Measurements from ENCODE around the gene HGFAC. TPM values are rescaled to one million over a fixed set of nuclear protein-coding genes. Genes with fewer than 3 reads are reported as not detected.

Gene HGFAC
- total RNA-seq, 1 experiment from 2014 or later: 0.20 TPM

DNA sequence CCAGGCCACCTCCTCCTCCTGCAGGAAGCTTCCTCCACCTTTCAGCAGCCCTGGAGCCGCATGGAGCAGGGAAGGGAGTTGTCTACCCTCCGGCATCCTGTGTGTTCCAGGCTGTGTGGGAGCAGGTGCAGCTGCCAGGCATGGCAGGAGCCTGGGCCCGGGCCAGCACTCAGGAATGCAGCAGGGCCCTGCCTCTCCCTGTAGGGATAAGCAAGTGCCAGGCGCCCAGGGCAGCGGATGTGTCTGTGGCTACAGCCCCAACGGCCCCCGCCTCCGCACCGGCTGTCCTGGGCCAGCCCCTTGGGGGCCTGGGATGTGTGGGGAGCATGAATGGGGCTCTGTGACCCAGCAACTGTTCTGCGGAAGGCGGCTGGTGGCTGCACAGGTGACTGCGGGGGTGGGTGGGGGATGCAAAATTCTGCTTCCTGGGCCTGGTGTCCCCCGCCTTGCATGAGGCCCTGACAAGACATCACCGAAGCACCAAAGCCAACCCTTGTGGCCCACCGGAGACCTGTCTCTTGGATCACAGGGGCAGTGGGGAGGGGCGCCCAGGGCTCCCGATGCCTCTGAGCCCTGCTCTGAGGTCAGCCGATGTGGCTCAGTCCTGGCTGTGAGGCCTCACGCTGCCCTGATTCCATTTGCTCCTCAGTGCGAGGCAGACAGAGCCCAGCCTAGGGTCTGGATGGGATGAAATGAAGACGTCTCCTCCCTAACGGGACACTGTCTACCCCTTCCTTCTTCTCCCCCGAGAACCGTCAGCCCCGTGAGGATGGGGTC is 19.9 kb downstream of the HGFAC start (continued):
- TF ChIP-seq, protein P1, sequence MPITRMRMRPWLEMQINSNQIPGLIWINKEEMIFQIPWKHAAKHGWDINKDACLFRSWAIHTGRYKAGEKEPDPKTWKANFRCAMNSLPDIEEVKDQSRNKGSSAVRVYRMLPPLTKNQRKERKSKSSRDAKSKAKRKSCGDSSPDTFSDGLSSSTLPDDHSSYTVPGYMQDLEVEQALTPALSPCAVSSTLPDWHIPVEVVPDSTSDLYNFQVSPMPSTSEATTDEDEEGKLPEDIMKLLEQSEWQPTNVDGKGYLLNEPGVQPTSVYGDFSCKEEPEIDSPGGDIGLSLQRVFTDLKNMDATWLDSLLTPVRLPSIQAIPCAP (CRISPR knock-in tag; IDR thresholded peaks at IDR 0.05): no peak
- no peak for TF ChIP-seq NR1H2 (CRISPR knock-in tag; IDR thresholded peaks at IDR 0.05)
- TF ChIP-seq ZNF317 (CRISPR knock-in tag; IDR thresholded peaks at IDR 0.05; ENCODE audit: borderline replicate concordance, low read depth): no peak
- TF ChIP-seq, protein P2, sequence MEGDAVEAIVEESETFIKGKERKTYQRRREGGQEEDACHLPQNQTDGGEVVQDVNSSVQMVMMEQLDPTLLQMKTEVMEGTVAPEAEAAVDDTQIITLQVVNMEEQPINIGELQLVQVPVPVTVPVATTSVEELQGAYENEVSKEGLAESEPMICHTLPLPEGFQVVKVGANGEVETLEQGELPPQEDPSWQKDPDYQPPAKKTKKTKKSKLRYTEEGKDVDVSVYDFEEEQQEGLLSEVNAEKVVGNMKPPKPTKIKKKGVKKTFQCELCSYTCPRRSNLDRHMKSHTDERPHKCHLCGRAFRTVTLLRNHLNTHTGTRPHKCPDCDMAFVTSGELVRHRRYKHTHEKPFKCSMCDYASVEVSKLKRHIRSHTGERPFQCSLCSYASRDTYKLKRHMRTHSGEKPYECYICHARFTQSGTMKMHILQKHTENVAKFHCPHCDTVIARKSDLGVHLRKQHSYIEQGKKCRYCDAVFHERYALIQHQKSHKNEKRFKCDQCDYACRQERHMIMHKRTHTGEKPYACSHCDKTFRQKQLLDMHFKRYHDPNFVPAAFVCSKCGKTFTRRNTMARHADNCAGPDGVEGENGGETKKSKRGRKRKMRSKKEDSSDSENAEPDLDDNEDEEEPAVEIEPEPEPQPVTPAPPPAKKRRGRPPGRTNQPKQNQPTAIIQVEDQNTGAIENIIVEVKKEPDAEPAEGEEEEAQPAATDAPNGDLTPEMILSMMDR (IDR thresholded peaks at IDR 0.05): no peak
- TF ChIP-seq, protein P3, sequence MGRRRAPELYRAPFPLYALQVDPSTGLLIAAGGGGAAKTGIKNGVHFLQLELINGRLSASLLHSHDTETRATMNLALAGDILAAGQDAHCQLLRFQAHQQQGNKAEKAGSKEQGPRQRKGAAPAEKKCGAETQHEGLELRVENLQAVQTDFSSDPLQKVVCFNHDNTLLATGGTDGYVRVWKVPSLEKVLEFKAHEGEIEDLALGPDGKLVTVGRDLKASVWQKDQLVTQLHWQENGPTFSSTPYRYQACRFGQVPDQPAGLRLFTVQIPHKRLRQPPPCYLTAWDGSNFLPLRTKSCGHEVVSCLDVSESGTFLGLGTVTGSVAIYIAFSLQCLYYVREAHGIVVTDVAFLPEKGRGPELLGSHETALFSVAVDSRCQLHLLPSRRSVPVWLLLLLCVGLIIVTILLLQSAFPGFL (CRISPR knock-in tag; IDR thresholded peaks at IDR 0.05; ENCODE audit: borderline replicate concordance): no peak
- no peak for TF ChIP-seq TEAD1 (CRISPR knock-in tag; IDR thresholded peaks at IDR 0.05)
- TF ChIP-seq, protein P4, sequence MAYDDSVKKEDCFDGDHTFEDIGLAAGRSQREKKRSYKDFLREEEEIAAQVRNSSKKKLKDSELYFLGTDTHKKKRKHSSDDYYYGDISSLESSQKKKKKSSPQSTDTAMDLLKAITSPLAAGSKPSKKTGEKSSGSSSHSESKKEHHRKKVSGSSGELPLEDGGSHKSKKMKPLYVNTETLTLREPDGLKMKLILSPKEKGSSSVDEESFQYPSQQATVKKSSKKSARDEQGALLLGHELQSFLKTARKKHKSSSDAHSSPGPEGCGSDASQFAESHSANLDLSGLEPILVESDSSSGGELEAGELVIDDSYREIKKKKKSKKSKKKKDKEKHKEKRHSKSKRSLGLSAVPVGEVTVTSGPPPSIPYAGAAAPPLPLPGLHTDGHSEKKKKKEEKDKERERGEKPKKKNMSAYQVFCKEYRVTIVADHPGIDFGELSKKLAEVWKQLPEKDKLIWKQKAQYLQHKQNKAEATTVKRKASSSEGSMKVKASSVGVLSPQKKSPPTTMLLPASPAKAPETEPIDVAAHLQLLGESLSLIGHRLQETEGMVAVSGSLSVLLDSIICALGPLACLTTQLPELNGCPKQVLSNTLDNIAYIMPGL (CRISPR knock-in tag; IDR thresholded peaks at IDR 0.05): no peak

DNA sequence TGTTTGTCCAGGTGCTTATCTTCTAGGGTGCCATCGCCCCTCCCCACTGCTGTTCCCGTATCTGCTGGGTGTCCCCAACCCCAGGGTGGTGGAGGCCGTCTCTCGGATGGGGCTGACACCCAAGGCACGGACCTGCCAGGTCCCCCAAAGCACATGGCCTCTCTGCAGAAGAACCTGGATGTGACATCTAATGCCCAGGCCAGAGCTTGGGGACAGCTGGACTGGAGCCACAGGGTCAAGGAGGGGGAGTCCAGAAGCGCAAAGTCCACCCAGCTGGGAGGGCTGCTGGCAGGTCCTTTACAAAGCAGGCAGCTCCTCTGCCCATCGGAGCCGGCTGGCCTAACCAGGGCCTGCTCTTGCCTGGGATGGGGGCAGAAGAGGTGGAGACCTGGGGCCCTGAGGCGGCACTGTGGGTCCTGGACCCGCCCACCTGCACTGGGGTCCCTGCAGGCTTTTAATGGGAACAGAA is 20.6 kb downstream of the HGFAC start:
- peak overlapping the region; percentile 45 for H3K4me3 Mint-ChIP-seq
- peaks cover 61% of the 10 kb centered on the region for H3K27me3 Mint-ChIP-seq (ENCODE audit: low read depth)
- no peak for DNase-seq (ENCODE audit: low spot score)

More for the DNA sequence above, 20.6 kb downstream of the HGFAC start:
- Mint-ChIP-seq H3K27ac (no peak overlapping the region), H3K9me3 (peaks cover 7% of the 10 kb centered on the region), H3K36me3 (no peaks in the 10 kb centered on the region), H3K4me1 (no peaks in the 10 kb centered on the region)
- ATAC-seq: no peak
- CTCF ChIA-PET: interaction anchor here (1.1 to 2.3 kb wide), 3 partner anchors 18 to 144 kb away, joined by 4 to 12 read pairs (median 5); no protein-coding TSS in a partner anchor
- TF ChIP-seq, protein P5, sequence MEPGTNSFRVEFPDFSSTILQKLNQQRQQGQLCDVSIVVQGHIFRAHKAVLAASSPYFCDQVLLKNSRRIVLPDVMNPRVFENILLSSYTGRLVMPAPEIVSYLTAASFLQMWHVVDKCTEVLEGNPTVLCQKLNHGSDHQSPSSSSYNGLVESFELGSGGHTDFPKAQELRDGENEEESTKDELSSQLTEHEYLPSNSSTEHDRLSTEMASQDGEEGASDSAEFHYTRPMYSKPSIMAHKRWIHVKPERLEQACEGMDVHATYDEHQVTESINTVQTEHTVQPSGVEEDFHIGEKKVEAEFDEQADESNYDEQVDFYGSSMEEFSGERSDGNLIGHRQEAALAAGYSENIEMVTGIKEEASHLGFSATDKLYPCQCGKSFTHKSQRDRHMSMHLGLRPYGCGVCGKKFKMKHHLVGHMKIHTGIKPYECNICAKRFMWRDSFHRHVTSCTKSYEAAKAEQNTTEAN (CRISPR knock-in tag; IDR thresholded peaks at IDR 0.05): no peak
- TF ChIP-seq, protein P6, sequence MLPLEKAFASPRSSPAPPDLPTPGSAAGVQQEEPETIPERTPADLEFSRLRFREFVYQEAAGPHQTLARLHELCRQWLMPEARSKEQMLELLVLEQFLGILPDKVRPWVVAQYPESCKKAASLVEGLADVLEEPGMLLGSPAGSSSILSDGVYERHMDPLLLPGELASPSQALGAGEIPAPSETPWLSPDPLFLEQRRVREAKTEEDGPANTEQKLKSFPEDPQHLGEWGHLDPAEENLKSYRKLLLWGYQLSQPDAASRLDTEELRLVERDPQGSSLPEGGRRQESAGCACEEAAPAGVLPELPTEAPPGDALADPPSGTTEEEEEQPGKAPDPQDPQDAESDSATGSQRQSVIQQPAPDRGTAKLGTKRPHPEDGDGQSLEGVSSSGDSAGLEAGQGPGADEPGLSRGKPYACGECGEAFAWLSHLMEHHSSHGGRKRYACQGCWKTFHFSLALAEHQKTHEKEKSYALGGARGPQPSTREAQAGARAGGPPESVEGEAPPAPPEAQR (CRISPR knock-in tag; IDR thresholded peaks at IDR 0.05): no peak
- no peak for TF ChIP-seq ZNF121 (CRISPR knock-in tag; IDR thresholded peaks at IDR 0.05)
- TF ChIP-seq, protein P1 (CRISPR knock-in tag; IDR thresholded peaks at IDR 0.05): no peak
- no peak for TF ChIP-seq ZNF317 (CRISPR knock-in tag; IDR thresholded peaks at IDR 0.05; ENCODE audit: borderline replicate concordance, low read depth)
- POLR2A ChIA-PET: no interaction called here

Data from WTC11 (cell line).